ENCODE measurements around the gene AP1AR.

The AP1AR gene

GRCh38 chr4:112225157-112225556, 6.4 kb upstream of the AP1AR start:
- no peak for DNase-seq

- DNase-seq: peak; percentile 78
These were observed 458 bp upstream of the AP1AR start for GRCh38 chr4:112230879-112231778.

GRCh38 chr4:112234952-112235609, 3.5 kb downstream of the AP1AR start:
- peak; percentile 22 for DNase-seq

GRCh38 chr4:112236040-112236439, 4.5 kb downstream of the AP1AR start:
- DNase-seq: no peak

GRCh38 chr4:112238833-112239232, 7.2 kb downstream of the AP1AR start:
- DNase-seq: no peak

- DNase-seq: no peak
These were observed 13.8 kb downstream of the AP1AR start for GRCh38 chr4:112245383-112245782.

GRCh38 chr4:112247021-112247420, 15.4 kb downstream of the AP1AR start:
- DNase-seq: no peak

- no peak for DNase-seq
These were observed 19.5 kb downstream of the AP1AR start for GRCh38 chr4:112251019-112251643.

- DNase-seq: no peak
These were observed 20.6 kb downstream of the AP1AR start for GRCh38 chr4:112252234-112252633.

GRCh38 chr4:112253382-112254000, 21.9 kb downstream of the AP1AR start:
- DNase-seq: no peak

- no peak for DNase-seq
These were observed 25.5 kb downstream of the AP1AR start for GRCh38 chr4:112257098-112257497.

GRCh38 chr4:112266823-112267222, 35.2 kb downstream of the AP1AR start:
- DNase-seq: no peak

GRCh38 chr4:112270051-112270450, 38.5 kb downstream of the AP1AR start:
- no peak for DNase-seq

- no peak for DNase-seq
These were observed 39.2 kb downstream of the AP1AR start for GRCh38 chr4:112270640-112271421.

- DNase-seq: no peak
These were observed 40.7 kb downstream of the AP1AR start for GRCh38 chr4:112272292-112272691.

GRCh38 chr4:112274959-112275358, 43.4 kb downstream of the AP1AR start:
- DNase-seq: no peak

GRCh38 chr4:112276113-112276512, 44.5 kb downstream of the AP1AR start:
- no peak for DNase-seq

- no peak for DNase-seq
These were observed 45.6 kb downstream of the AP1AR start for GRCh38 chr4:112277220-112277619.

GRCh38 chr4:112277705-112278448, 46.3 kb downstream of the AP1AR start:
- DNase-seq: no peak

- no peak for DNase-seq
These were observed 47.7 kb downstream of the AP1AR start for GRCh38 chr4:112279025-112279881.

- no peak for DNase-seq
These were observed 48.3 kb downstream of the AP1AR start for GRCh38 chr4:112279882-112280315.
